GM12878 (cell line): ENCODE data around the gene LINC00237. TPM values are rescaled to one million over a fixed set of nuclear protein-coding genes. Genes with fewer than 3 reads are reported as not detected.

ENCODE experiments used
- BCL3 ChIP-seq: IDR thresholded peaks from 2 replicates; pipeline ENCODE4 v1.6.1; 2011; ENCODE audit warnings: borderline replicate concordance, low read depth, mild to moderate bottlenecking, moderate library complexity, low read length; ENCODE audit not compliant: insufficient read depth, poor library complexity, severe bottlenecking
- BCLAF1 ChIP-seq: fragments of 450-650 bp; IDR thresholded peaks from 2 replicates; pipeline ENCODE4 v1.6.1; 2017; ENCODE audit warnings: antibody characterized with exemption, mild to moderate bottlenecking, moderate library complexity
- CHD1 ChIP-seq: IDR thresholded peaks from 2 replicates; pipeline ENCODE4 v1.6.1; 2012; ENCODE audit warnings: low read depth, low read length, improper control_type of control experiment
- CREB1 ChIP-seq: IDR thresholded peaks from 2 replicates; pipeline ENCODE4 v1.6.1; 2012; ENCODE audit warnings: low read depth, mild to moderate bottlenecking, inconsistent platforms
- CTCF ChIP-seq, 3 experiments: IDR thresholded peaks in 2 of 3; conservative IDR thresholded peaks in 1 of 3; 2 replicates each; pipeline ENCODE4 v1.5.1; 2011; ENCODE audit warnings: low read depth in 3 of 3, low read length in 3 of 3, mild to moderate bottlenecking in 3 of 3, control low read depth in 2 of 3, moderate library complexity in 2 of 3, inconsistent platforms in 1 of 3, mixed read lengths in 1 of 3; ENCODE audit not compliant: control insufficient read depth in 2 of 3, insufficient read depth in 1 of 3; ENCODE audit errors: extremely low read depth in 1 of 3
- E2F8 ChIP-seq: fragments of 450-650 bp; IDR thresholded peaks from 2 replicates; pipeline ENCODE4 v1.6.1; 2018; ENCODE audit warnings: mild to moderate bottlenecking, low read depth, moderate library complexity; ENCODE audit not compliant: partially characterized antibody
- EGR1 ChIP-seq, 2 experiments: IDR thresholded peaks; 1 replicate in 1 of 2; 2 replicates in 1 of 2; pipeline ENCODE4 v1.6.1; 2011 to 2012; ENCODE audit warnings: low read depth in 2 of 2, low read length in 2 of 2, borderline replicate concordance in 1 of 2, mild to moderate bottlenecking in 1 of 2, moderate library complexity in 1 of 2
- GATAD2B ChIP-seq: fragments of 450-650 bp; conservative IDR thresholded peaks from 2 replicates; pipeline ENCODE4 v1.6.1; 2017; ENCODE audit warnings: low read depth, mild to moderate bottlenecking, moderate library complexity
- HDAC6 ChIP-seq: fragments of 200-600 bp; sonication (generic); IDR thresholded peaks from one replicate; pipeline ENCODE4 v1.8.0; 2017; ENCODE audit warnings: antibody characterized with exemption; ENCODE audit not compliant: unreplicated experiment
- HDGF ChIP-seq: fragments of 450-650 bp; IDR thresholded peaks from 2 replicates; pipeline ENCODE4 v1.6.1; 2016; ENCODE audit warnings: antibody characterized with exemption
- KAT2A ChIP-seq: conservative IDR thresholded peaks from 2 replicates; pipeline ENCODE4 v1.6.1; 2011; ENCODE audit warnings: low read depth, low read length; ENCODE audit not compliant: control insufficient read depth
- MLLT1 ChIP-seq: fragments of 450-650 bp; IDR thresholded peaks from 2 replicates; pipeline ENCODE4 v1.6.1; 2016; ENCODE audit warnings: mild to moderate bottlenecking
- POLR2AphosphoS2 ChIP-seq: IDR thresholded peaks from 2 replicates; pipeline ENCODE4 v1.6.1; 2011; ENCODE audit warnings: low read depth, mild to moderate bottlenecking, low read length, improper control_type of control experiment, moderate library complexity
- RELA ChIP-seq: fragments of 450-650 bp; IDR thresholded peaks from 2 replicates; pipeline ENCODE4 v1.8.0; 2014; ENCODE audit warnings: borderline replicate concordance; ENCODE audit not compliant: partially characterized antibody
- SPI1 ChIP-seq: IDR thresholded peaks from 2 replicates; pipeline ENCODE4 v1.6.1; 2011; ENCODE audit warnings: low read depth, mild to moderate bottlenecking, low read length, moderate library complexity, borderline replicate concordance; ENCODE audit not compliant: insufficient read depth
- STAT3 ChIP-seq: IDR thresholded peaks from 2 replicates; pipeline ENCODE4 v1.6.1; 2011; ENCODE audit warnings: low read depth, low read length, improper control_type of control experiment
- TARDBP ChIP-seq: IDR thresholded peaks from 2 replicates; pipeline ENCODE4 v1.6.1; 2016; ENCODE audit warnings: borderline replicate concordance
- ZNF217 ChIP-seq: fragments of 450-650 bp; IDR thresholded peaks from 2 replicates; pipeline ENCODE4 v1.6.1; 2017; ENCODE audit warnings: antibody characterized with exemption, mild to moderate bottlenecking
- ZNF274 ChIP-seq: IDR thresholded peaks from one replicate; pipeline ENCODE4 v1.8.0; 2011; ENCODE audit not compliant: insufficient read length, insufficient read depth
- polyA plus RNA-seq, 11 experiments: library from polyadenylated mRNA; depleted of rRNA in 4 of 11; unstranded in 6 of 11; stranded (reverse) in 5 of 11; fragments of >200 nt; fragmentation: Nextera tagmentation in 4 of 11; fragmentation: Illumina TruSeq in 1 of 11; extraction: Ambion mirVana in 4 of 11; extraction: Trizol in 1 of 11; gene quantifications; 1 replicate in 1 of 11; 2 replicates in 10 of 11; pipeline versions ENCODE4 v1.2.1 to v1.2.3, GENCODE V29; 2011 to 2016; ENCODE audit warnings: inconsistent platforms in 2 of 11, missing spikeins in 2 of 11, low read depth in 1 of 11
- total RNA-seq, 4 experiments: library from RNA; depleted of rRNA in 3 of 4; stranded (reverse); fragments of >200 nt in 3 of 4; fragmentation: Illumina TruSeq in 1 of 4; extraction: Trizol in 1 of 4; gene quantifications; 2 replicates each; pipeline versions ENCODE4 v1.2.1 to v1.2.3, GENCODE V29; 2013 to 2021

The LINC00237 gene
- total and polyA plus RNA-seq, 10 of the 15 experiments (the other 5 are each of a cell fraction or from before 2014, with no cell fraction given) = not detected

GRCh38 chr20:21074605-21075336, 31.4 kb downstream of the LINC00237 start (continued):
- no peak for TF ChIP-seq BCLAF1
- no peak for TF ChIP-seq TARDBP
- TF ChIP-seq HDGF = no peak
- no peak for TF ChIP-seq HDAC6
- TF ChIP-seq E2F8 = no peak
- TF ChIP-seq GATAD2B = no peak
- no peak for TF ChIP-seq CTCF (IDR thresholded peaks at IDR 0.05 in 2 of 3, conservative IDR thresholded peaks at IDR 0.05 in 1 of 3; ENCODE audit: control insufficient read depth in 2 of 3, extremely low read depth in 1 of 3, insufficient read depth in 1 of 3, low read depth in 3 of 3, low read length in 3 of 3)
- no peak for TF ChIP-seq SPI1
- TF ChIP-seq BCL3 = no peak
- TF ChIP-seq EGR1 (IDR thresholded peaks at IDR 0.05; ENCODE audit: borderline replicate concordance in 1 of 2, low read depth in 2 of 2, low read length in 2 of 2) = no peak
- TF ChIP-seq STAT3 = no peak
- no peak for TF ChIP-seq ZNF274
- TF ChIP-seq CREB1 = no peak
- TF ChIP-seq RELA = no peak
- TF ChIP-seq CHD1 = no peak
- TF ChIP-seq KAT2A = no peak
- TF ChIP-seq POLR2AphosphoS2 = no peak
- TF ChIP-seq MLLT1 = no peak
- TF ChIP-seq ZNF217 = 0 out of 2 replicates have a peak, but pooled peaks have one; percentile 53
